CD4-positive, alpha-beta T cell treated with Interleukin-10 for 1 hour (primary cell): ENCODE results near the gene SNTG2.

ENCODE experiments used
- DNase-seq: peaks from one replicate; pipeline ENCODE4 v3.0.0-alpha.2; 2020

SNTG2 gene

GRCh38 chr2:1297372-1298159 is 346.9 kb downstream of the SNTG2 start:
- no peak for DNase-seq

DNA sequence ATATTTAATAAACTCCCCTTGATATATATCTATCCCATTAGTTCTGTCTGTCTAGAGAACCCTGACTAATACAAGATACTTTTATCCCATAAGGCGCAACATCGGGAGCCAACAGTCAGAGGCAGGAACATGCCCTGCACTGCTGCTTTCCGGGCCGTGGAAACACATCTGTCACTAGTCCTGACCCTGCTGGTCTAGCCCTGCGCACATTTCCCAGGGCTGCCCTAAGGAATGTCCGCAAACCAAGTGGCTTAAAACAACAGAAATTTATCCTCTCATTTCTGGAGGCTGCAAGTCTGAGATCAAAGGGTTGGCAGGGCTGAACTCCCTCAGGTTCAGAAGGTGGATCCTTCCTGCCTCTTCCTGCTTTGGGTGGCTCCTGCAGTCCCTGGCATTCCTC is 348.4 kb downstream of the SNTG2 start:
- no peak for DNase-seq

DNA sequence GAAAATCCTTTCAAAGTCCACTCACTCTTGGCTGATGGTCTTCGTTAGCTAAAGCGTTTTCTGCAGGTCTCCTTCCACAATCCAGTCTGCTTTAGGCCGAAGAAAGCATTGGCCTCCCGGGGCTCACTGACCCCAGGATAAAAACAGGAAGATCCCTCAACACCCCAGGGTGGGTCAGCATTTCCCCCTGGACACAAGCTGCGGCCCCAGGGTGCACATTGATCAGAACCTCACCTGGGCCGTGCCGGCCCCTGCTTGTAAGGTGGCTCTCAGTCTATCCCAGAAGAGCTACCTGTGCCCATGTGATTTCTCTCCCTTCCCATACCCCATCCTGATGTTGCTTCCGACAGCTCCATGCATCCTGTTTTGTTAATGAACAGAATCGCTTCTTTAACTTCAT is 349.6 kb downstream of the SNTG2 start:
- no peak for DNase-seq

DNA sequence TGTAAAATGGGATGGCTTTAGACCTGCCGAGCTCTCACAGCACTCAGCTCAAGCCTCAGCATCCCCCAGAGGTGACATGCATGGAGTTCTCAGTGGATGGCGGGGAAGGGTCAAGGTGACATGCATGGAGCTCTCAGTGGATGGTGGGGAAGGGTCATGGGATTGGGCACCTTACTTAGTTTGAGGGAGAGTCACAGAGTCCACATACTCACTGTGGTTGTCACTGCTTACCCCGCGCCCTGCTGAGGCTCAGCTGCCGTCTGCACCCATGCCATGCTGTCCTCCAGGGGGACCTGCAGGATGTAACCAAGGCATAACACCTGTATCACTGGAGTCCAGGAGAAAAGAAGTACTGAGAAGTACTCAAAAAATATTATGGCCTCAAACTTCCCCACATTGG is 350.4 kb downstream of the SNTG2 start:
- DNase-seq, result no peak

DNA sequence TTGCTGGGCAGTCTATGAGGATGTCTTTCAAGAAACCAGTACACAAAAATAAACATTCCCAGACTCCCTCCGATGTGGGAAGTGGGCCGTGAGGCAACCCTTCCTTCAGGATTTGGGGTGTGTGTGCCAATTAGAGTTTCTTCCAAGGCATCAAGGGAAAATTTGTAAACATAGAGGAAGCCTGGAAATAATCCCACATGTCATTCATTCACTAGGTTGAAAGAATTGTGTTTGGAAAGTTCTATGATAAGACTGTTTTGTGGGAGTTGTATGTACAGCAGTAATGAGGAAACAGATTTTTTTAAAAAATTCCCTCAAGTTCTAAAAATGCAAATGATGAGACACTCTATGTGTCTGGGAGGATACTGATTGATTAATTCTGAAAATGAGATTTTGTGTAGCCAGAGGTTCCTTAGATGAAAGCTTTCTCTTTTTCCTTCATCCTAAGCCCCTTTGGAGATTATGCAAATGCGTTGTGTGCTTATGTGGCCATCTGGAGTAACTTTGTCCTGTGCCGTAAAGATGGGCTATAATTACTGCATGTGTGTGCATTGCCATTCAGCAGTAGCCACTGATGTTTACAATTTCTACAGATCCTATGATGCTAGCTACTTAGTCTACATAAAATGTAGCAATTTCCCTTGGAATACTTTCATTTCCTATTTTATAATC is 354.8 kb downstream of the SNTG2 start:
- no peak for DNase-seq

GRCh38 chr2:1306014-1306686 is 355.5 kb downstream of the SNTG2 start:
- no peak for DNase-seq

DNA sequence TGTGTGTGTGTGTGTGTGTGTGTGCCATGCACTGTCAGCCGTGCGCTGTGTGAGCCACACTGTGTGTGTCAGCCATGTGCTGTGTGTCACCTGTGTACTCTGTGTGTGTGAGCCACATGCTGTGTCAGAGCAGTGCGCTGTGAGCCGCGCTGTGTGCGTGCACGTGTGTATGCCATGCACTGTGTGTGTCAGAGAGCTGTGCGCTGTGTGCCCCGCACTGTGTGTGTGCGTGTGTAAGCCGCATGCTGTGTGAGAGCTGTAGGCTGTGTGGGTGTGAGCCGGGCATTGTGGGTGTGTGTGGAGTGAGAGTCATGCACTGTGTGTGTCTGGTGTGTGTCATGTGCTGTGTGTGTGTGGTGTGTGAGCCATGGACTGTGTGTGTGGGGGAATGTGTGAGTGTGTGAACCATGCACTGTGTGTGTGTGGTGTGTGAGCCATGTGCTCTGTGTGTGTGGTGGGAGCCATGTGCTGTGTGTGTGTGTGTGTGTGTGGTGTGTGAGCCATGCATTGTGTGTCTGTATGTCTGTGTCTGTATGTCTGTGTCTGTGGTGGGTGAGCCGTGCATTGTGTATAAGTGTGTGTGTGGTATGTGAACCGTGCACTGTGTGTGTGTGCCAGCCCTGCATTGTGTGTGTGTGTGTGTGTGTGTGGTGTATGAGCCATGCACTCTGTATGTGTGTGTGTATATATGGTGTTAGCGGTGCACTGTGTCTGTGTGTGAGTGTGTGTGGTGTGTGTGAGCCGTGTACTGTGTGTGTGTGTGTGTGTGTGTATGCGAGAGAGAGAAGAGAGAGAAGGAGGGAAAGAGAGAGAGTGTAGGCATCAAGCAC is 356.3 kb downstream of the SNTG2 start:
- no peak for DNase-seq

DNA sequence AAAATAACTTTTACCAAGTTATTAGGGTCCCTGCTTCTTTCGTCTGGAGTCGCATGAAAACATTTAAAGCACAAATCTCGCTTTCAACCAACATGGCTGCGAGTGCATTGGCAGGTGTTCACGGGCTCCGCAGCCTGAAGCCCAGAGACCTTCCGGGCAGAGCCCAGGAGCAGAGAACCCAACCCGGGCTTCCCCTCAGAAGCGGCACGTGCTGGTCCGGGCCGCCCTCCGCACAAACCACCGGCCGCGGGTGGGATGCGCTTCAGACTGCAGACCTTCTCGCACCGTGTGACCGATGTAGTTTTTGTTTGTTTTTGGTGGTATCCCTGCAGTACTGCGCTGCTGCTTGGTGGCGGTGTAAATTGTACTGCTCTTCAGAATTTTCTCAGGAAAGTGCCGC is 357.0 kb downstream of the SNTG2 start:
- DNase-seq, result no peak

- DNase-seq, result no peak
Observed at GRCh38 chr2:1308678-1309077, 358.0 kb downstream of the SNTG2 start.

- no peak for DNase-seq
Observed at GRCh38 chr2:1309507-1309906, 358.9 kb downstream of the SNTG2 start.

- no peak for DNase-seq
Observed at GRCh38 chr2:1310202-1310601, 359.6 kb downstream of the SNTG2 start.

- no peak for DNase-seq
Observed at GRCh38 chr2:1310866-1311265, 360.2 kb downstream of the SNTG2 start.

- DNase-seq, result no peak
Observed at GRCh38 chr2:1313240-1313924, 362.7 kb downstream of the SNTG2 start.

DNA sequence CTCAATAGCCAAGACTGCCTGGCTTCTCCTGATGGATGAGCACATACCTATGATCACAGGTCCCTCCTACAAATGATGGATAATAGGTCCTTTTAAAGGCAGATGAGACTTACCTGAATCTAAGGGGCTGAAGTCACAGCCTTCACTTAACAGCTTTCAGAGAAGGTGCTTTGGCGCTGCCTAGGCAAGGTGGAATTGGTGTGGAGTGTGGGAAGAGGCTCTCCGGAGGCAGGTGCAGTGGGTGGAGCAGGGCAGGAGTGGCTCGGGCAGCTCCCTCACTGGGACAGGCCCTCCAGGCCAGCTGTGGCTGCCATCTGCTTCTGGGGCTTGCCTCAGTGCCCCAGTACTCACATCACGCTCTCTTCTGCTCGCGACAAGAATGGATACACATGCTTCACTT is 363.6 kb downstream of the SNTG2 start:
- DNase-seq, result no peak

DNA sequence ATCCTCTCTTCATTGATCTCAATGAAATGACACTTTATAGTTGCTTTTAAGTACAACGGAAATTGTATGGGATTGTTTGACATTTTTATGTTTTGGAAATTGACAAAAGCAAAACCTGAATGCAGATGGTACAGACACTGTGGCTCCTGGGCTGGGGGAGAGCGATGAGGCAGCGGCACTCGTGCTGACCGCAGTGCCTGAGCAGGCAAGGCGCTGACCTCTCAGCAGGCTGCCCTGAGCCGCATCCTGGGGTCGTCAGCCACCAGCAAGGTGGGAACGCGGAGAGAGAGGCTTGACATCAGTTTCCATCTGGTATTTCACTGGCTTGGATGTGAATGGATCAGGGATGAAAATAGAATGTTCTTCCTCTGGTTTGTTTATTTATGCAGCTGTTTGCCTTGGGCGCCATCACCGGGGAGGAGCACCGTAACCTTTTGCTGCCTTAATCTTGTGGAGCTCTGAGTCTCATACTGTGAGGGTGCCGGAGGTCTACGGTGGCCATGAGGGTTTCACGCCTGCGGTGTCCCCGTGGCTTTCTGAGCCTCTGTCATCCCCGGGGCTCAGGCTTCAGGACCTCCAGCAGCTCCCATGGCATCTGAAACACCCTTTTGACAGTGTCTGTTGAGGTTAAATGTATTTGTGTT is 367.8 kb downstream of the SNTG2 start:
- no peak for DNase-seq

GRCh38 chr2:1319393-1319792 is 368.7 kb downstream of the SNTG2 start:
- no peak for DNase-seq

DNA sequence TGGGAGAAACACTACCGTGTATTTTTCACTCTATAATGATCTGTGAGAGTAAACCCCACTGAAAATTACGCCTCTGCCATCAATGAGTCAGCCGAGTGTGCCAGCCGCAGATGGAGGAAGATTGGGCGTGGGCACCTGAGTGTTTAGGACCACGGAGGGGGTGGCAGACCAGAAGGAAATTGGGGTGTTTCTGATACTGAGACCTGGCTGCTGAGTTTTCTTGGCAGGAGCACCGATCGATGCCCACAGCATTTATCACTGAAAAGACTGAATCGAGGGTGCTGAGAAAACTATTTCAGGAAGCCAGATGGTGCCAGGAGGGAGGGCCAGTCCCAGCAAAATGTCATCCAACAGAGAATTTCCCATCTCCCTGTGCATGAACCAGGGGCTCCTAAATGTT is 370.7 kb downstream of the SNTG2 start:
- DNase-seq, result no peak

GRCh38 chr2:1324884-1325283 is 374.2 kb downstream of the SNTG2 start:
- no peak for DNase-seq

- DNase-seq, result no peak
Observed at GRCh38 chr2:1328684-1329083, 378.0 kb downstream of the SNTG2 start.

- no peak for DNase-seq
Observed at GRCh38 chr2:1339388-1340140, 388.9 kb downstream of the SNTG2 start.

- no peak for DNase-seq
Observed at GRCh38 chr2:1340141-1340512, 389.5 kb downstream of the SNTG2 start.
